Heart left ventricle (tissue), 13 donors: ENCODE results near the gene ATP6V0A4.

Experiments
- POLR2A ChIP-seq, 2 donors: fragments of 450-650 bp; IDR thresholded peaks; one replicate each; pipeline ENCODE4 v1.6.1; 2017; ENCODE audit warnings: antibody characterized with exemption in 2 of 2, mild to moderate bottlenecking in 2 of 2, moderate library complexity in 2 of 2
- TF ChIP-seq, protein P1 (sequence below), 12 donors: fragments of 200-600 bp; sonication (generic) in 4 of 12; IDR thresholded peaks; one replicate each; pipeline versions ENCODE4 v1.5.0 to v1.8.0; 2018 to 2022; ENCODE audit warnings: antibody characterized with exemption in 12 of 12, mild to moderate bottlenecking in 5 of 12
- donor health status: ischemic (EF 13 %, LVEDD 7.1; RV severe dilation, severe dysfunction).
- donor health status: DM: no; HTN: yes; CAD: no.
- donor health status: DM: no; HTN: no; CAD: no.
- donor health status: ischemic (EF 25% LVEDD 6.9; RV normal size, moderate dysfunction).
- donor health status: ischemic (EF 25% LVEDD 5.7; RV mildly dilated, moderate dysfunction).
- donor health status: ischemic (EF 35%, LVEDD 5.7; RV mildly dilated, moderate dysfunction).
- donor health status: nonischemic (EF 11% LVEDD 7.7; RV severe dilation, severe dysfunction).
- donor health status: DM: yes; HTN: yes; CAD: no.
- donor health status: PGD.
- donor health status: ischemic (EF 29% LVEDD 5.4; RV normal size, mild dysfunction).
- donor health status: nonischemic (EF 23%, LVEDD 6.1; RV moderate dilation, normal function).

DNA sequence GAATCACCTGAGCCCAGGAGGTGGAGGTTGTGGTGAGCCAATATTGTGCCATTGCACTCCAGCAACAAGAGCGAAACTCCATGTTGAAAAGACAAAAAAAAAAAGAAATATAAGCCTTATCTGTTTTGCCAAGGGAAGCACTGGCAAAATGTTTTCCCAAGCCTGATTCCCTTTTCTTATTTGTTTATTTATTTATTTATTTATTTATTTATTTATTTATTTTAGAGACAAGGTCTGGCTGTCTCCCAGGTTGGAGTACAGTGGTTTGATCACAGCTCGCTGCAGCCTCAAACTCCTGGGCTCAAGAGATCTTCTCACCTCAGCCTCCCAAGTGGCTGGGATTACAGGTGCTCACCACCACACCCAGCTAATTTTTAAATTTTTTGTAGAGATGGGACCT, 141.0 kb downstream of the ATP6V0A4 start:
- TF ChIP-seq, protein P1, sequence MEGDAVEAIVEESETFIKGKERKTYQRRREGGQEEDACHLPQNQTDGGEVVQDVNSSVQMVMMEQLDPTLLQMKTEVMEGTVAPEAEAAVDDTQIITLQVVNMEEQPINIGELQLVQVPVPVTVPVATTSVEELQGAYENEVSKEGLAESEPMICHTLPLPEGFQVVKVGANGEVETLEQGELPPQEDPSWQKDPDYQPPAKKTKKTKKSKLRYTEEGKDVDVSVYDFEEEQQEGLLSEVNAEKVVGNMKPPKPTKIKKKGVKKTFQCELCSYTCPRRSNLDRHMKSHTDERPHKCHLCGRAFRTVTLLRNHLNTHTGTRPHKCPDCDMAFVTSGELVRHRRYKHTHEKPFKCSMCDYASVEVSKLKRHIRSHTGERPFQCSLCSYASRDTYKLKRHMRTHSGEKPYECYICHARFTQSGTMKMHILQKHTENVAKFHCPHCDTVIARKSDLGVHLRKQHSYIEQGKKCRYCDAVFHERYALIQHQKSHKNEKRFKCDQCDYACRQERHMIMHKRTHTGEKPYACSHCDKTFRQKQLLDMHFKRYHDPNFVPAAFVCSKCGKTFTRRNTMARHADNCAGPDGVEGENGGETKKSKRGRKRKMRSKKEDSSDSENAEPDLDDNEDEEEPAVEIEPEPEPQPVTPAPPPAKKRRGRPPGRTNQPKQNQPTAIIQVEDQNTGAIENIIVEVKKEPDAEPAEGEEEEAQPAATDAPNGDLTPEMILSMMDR (IDR thresholded peaks at IDR 0.05), result no peak
- no peak for TF ChIP-seq POLR2A (IDR thresholded peaks at IDR 0.05)
